Tibial nerve (tissue), 4 donors: ENCODE results near the gene HYAL2. TPM values are rescaled to one million over a fixed set of nuclear protein-coding genes. Genes with fewer than 3 reads are reported as not detected.

Experiments
- DNase-seq, 2 donors: peaks; one replicate each; pipeline ENCODE4 v3.0.0-alpha.2; 2019; ENCODE audit warnings: low spot score in 2 of 2
- H3K27ac ChIP-seq, 4 donors: fragments of 200-600 bp; sonication (generic) in 3 of 4; one replicate each; pipeline ENCODE4 v1.5.1; 2017 to 2019; ENCODE audit warnings: mild to moderate bottlenecking in 1 of 4
- H3K27me3 ChIP-seq, 2 donors: fragments of 200-600 bp; sonication (generic) in 1 of 2; one replicate each; pipeline versions ENCODE4 v1.5.1 to v1.6.0; 2017 to 2019
- H3K36me3 ChIP-seq, 3 donors: fragments of 200-600 bp; sonication (generic); one replicate each; pipeline ENCODE4 v1.5.1; 2018 to 2019
- H3K4me1 ChIP-seq, 4 donors: fragments of 200-600 bp; sonication (generic) in 3 of 4; one replicate each; pipeline ENCODE4 v1.5.1; 2017 to 2019
- H3K4me3 ChIP-seq, 4 donors: fragments of 200-600 bp; sonication (generic) in 3 of 4; one replicate each; pipeline ENCODE4 v1.5.1; 2017 to 2019; ENCODE audit warnings: mild to moderate bottlenecking in 1 of 4, moderate library complexity in 1 of 4
- H3K9me3 ChIP-seq, 4 donors: fragments of 200-600 bp; sonication (generic) in 3 of 4; one replicate each; pipeline ENCODE4 v1.5.1; 2017 to 2019
- CTCF ChIP-seq, 5 experiments: fragments of 200-600 bp in 3 of 5; fragments of 450-650 bp in 2 of 5; sonication (generic) in 3 of 5; IDR thresholded peaks; one replicate each; pipeline ENCODE4 v1.5.1; 2016 to 2019; ENCODE audit warnings: antibody characterized with exemption in 5 of 5, mild to moderate bottlenecking in 3 of 5, moderate library complexity in 2 of 5
- EP300 ChIP-seq, 2 donors: sonication (generic); formaldehyde crosslinking; IDR thresholded peaks; one replicate each; pipeline ENCODE4 v1.6.1; 2017; ENCODE audit warnings: antibody characterized with exemption in 2 of 2, mild to moderate bottlenecking in 1 of 2
- POLR2A ChIP-seq, 2 donors: fragments of 450-650 bp; IDR thresholded peaks; one replicate each; pipeline ENCODE4 v1.6.1; 2017; ENCODE audit warnings: antibody characterized with exemption in 2 of 2, mild to moderate bottlenecking in 2 of 2, moderate library complexity in 2 of 2
- WGBS, 2 donors: methylation state at CpG; one replicate each; pipeline ENCODE4 v1.1.5; 2018; 5-methylcytosine and 5-hydroxymethylcytosine counted together
- total RNA-seq, 4 donors: library from RNA; depleted of rRNA; stranded (reverse); fragments of >200 nt; gene quantifications; one replicate each; pipeline ENCODE4 v1.1.0, GENCODE V29; 2016

HYAL2 gene
- total RNA-seq, 4 donors from 2014 or later: 86.9 to 169 (median 129) TPM

- Histone ChIP-seq H3K36me3 (peaks cover 0 to 54% (median 12%) of the 10 kb centered on the region in 3 donors), H3K4me3 (peak within 1 kb of the TSS; percentile 49 to 87 (median 75)), H3K4me1 (peaks cover 0 to 77% (median 24%) of the 10 kb centered on the region in 4 donors), H3K9me3 (no peaks in the 10 kb centered on the region), H3K27me3 (no peaks in the 10 kb centered on the region), H3K27ac (peak within 1 kb of the TSS; percentile 74 to 96 (median 88))
- 0 to 3% methylated on average over 12 to 48 of the region's 64 CpGs for WGBS, 2 donors
- TF ChIP-seq CTCF (IDR thresholded peaks at IDR 0.05) (peak in 2 of 5 experiments; percentile 5 to 55), POLR2A (IDR thresholded peaks at IDR 0.05) (peak; percentile 61 to 83), EP300 (IDR thresholded peaks at IDR 0.05) (peak; percentile 90 to 92)
- DNase-seq: peak; percentile 87 to 92
Measured at GRCh38 chr3:50350527-50351322, 28.2 kb upstream of the HYAL2 start, which contains the start of the genes CYB561D2 and NPRL2. Gene CYB561D2, plus strand, starts transcription at chr3:50350862. Its CDS starts 572 bp downstream, at chr3:50351434. Gene NPRL2, minus strand, starts transcription at chr3:50350775. Its CDS starts 123 bp downstream, at chr3:50350652.

- no peak for TF ChIP-seq CTCF (IDR thresholded peaks at IDR 0.05)
- TF ChIP-seq POLR2A (IDR thresholded peaks at IDR 0.05): no peak
- no peak for TF ChIP-seq EP300 (IDR thresholded peaks at IDR 0.05)
- 1 to 2% methylated on average over 7 of the region's 7 CpGs for WGBS, 2 donors
- Histone ChIP-seq H3K9me3 (no peaks in the 10 kb centered on the region), H3K27ac (peak overlapping the region; percentile 74 to 96 (median 88)), H3K4me3 (peak overlapping the region; percentile 49 to 87 (median 75)), H3K4me1 (peaks cover 0 to 77% (median 22%) of the 10 kb centered on the region in 4 donors), H3K27me3 (no peaks in the 10 kb centered on the region), H3K36me3 (peaks cover 0 to 48% (median 10%) of the 10 kb centered on the region in 3 donors)
- no peak for DNase-seq
Measured at GRCh38 chr3:50350213-50350526, 27.6 kb upstream of the HYAL2 start.

- H3K27ac ChIP-seq: peak overlapping the region in 1 of 4 donors; percentile 2
- WGBS, 2 donors: 10 to 21% methylated on average over 11 to 14 of the region's 14 CpGs
- peak in 1 of 2 donors; percentile 62 for DNase-seq
- no peaks in the 10 kb centered on the region for H3K27me3 ChIP-seq
- peaks cover 0 to 22% (median 0%) of the 10 kb centered on the region in 3 donors for H3K36me3 ChIP-seq
- peak; percentile 48 to 63 (median 52) for TF ChIP-seq CTCF (IDR thresholded peaks at IDR 0.05)
- no peak for TF ChIP-seq EP300 (IDR thresholded peaks at IDR 0.05)
- no peak overlapping the region for H3K4me3 ChIP-seq
- peaks cover 0 to 59% (median 22%) of the 10 kb centered on the region in 4 donors for H3K4me1 ChIP-seq
- no peaks in the 10 kb centered on the region for H3K9me3 ChIP-seq
Measured at GRCh38 chr3:50347187-50347813, 24.8 kb upstream of the HYAL2 start.

- Histone ChIP-seq H3K36me3 (peaks cover 0 to 22% (median 0%) of the 10 kb centered on the region in 3 donors), H3K27ac (peak within 1 kb of the TSS in 1 of 4 donors; percentile 21), H3K4me1 (peaks cover 0 to 64% (median 21%) of the 10 kb centered on the region in 4 donors), H3K4me3 (peak within 1 kb of the TSS; percentile 12 to 48 (median 38)), H3K9me3 (no peaks in the 10 kb centered on the region), H3K27me3 (no peaks in the 10 kb centered on the region)
- 10 to 17% methylated on average over 27 to 43 of the region's 45 CpGs for WGBS, 2 donors
- no peak for DNase-seq
- no peak for TF ChIP-seq POLR2A (IDR thresholded peaks at IDR 0.05)
- TF ChIP-seq EP300 (IDR thresholded peaks at IDR 0.05): no peak
Measured at GRCh38 chr3:50345586-50346234, 23.2 kb upstream of the HYAL2 start, which contains the start of gene ZMYND10. Gene ZMYND10, minus strand, starts transcription at chr3:50345732. Its CDS starts 153 bp downstream, at chr3:50345579.

GRCh38 chr3:50345008-50345407 is 22.5 kb upstream of the HYAL2 start:
- H3K9me3 ChIP-seq: no peaks in the 10 kb centered on the region
- H3K36me3 ChIP-seq: peaks cover 0 to 22% (median 0%) of the 10 kb centered on the region in 3 donors
- no peaks in the 10 kb centered on the region for H3K27me3 ChIP-seq
- no peak for TF ChIP-seq POLR2A (IDR thresholded peaks at IDR 0.05)
- TF ChIP-seq EP300 (IDR thresholded peaks at IDR 0.05): no peak
- TF ChIP-seq CTCF (IDR thresholded peaks at IDR 0.05): no peak
- peak overlapping the region in 1 of 4 donors; percentile 21 for H3K27ac ChIP-seq
- peaks cover 0 to 67% (median 19%) of the 10 kb centered on the region in 4 donors for H3K4me1 ChIP-seq
- DNase-seq: no peak
- WGBS, 2 donors: 68 to 77% methylated on average over 8 of the region's 8 CpGs
- H3K4me3 ChIP-seq: peak overlapping the region in 1 of 4 donors; percentile 48
